GM19240 (cell line): Measurements from ENCODE around the gene CLDN19.
"Not testable (repeated sequence)": the region's sequence is repeated elsewhere in the genome, so short reads cannot be mapped to it uniquely, and the experiment has no call there.

ENCODE experiments used
- DNase-seq: peaks from one replicate; pipeline ENCODE4 v3.0.0; 2011; ENCODE audit warnings: low spot score; ENCODE audit not compliant: insufficient read length

Gene CLDN19

GRCh38 chr1:42761567-42761966, 21.5 kb upstream of the CLDN19 start:
- no peak for DNase-seq

GRCh38 chr1:42759114-42759513, 19.1 kb upstream of the CLDN19 start:
- DNase-seq, result no peak

GRCh38 chr1:42758641-42759040, 18.6 kb upstream of the CLDN19 start:
- no peak for DNase-seq

GRCh38 chr1:42757892-42758275, 17.8 kb upstream of the CLDN19 start:
- no peak for DNase-seq

GRCh38 chr1:42756956-42757891, 17.2 kb upstream of the CLDN19 start:
- peak; percentile 64 for DNase-seq

GRCh38 chr1:42753070-42753469, 13.0 kb upstream of the CLDN19 start:
- no peak for DNase-seq

GRCh38 chr1:42752284-42752683, 12.2 kb upstream of the CLDN19 start:
- no peak for DNase-seq

- not testable (repeated sequence) for DNase-seq
Measured at GRCh38 chr1:42751511-42752070, 11.6 kb upstream of the CLDN19 start.

- DNase-seq, result no peak
Measured at GRCh38 chr1:42750041-42750440, 10.0 kb upstream of the CLDN19 start.

- DNase-seq, result no peak
Measured at GRCh38 chr1:42748461-42749410, 8.7 kb upstream of the CLDN19 start.

- DNase-seq, result no peak
Measured at GRCh38 chr1:42748021-42748420, 8.0 kb upstream of the CLDN19 start.

GRCh38 chr1:42747125-42747524, 7.1 kb upstream of the CLDN19 start:
- peak; percentile 49 for DNase-seq

- DNase-seq, result no peak
Measured at GRCh38 chr1:42746436-42747105, 6.5 kb upstream of the CLDN19 start.

GRCh38 chr1:42745851-42746250, 5.8 kb upstream of the CLDN19 start:
- no peak for DNase-seq

GRCh38 chr1:42744148-42744413, 4.0 kb upstream of the CLDN19 start:
- DNase-seq, result no peak

GRCh38 chr1:42743317-42744147, 3.5 kb upstream of the CLDN19 start:
- DNase-seq, result no peak

- DNase-seq, result no peak
Measured at GRCh38 chr1:42742617-42743316, 2.7 kb upstream of the CLDN19 start.

GRCh38 chr1:42742141-42742540, 2.1 kb upstream of the CLDN19 start:
- DNase-seq, result no peak

GRCh38 chr1:42741706-42742105, 1.7 kb upstream of the CLDN19 start:
- DNase-seq, result no peak
